NCI-H1105 treated with DMSO at 0.1 percent for 48 hours (cell line): ENCODE measurements around the gene PTPRD.

Experiments
- DNase-seq: peaks from one replicate; lab custom pipeline; 2025; lab: John Stamatoyannopoulos, UW

Gene PTPRD

GRCh38 chr9:8643896-8644295 is 1968.9 kb downstream of the PTPRD start:
- DNase-seq = no peak

GRCh38 chr9:8643464-8643863 is 1969.3 kb downstream of the PTPRD start:
- no peak for DNase-seq

- no peak for DNase-seq
Observed at GRCh38 chr9:8640761-8641160, 1972.0 kb downstream of the PTPRD start.

GRCh38 chr9:8637626-8638025 is 1975.2 kb downstream of the PTPRD start:
- DNase-seq = no peak

GRCh38 chr9:8633784-8634183 is 1979.0 kb downstream of the PTPRD start:
- DNase-seq = no peak

- no peak for DNase-seq
Observed at GRCh38 chr9:8632493-8632892, 1980.3 kb downstream of the PTPRD start.

GRCh38 chr9:8628791-8629190 is 1984.0 kb downstream of the PTPRD start:
- no peak for DNase-seq

- peak; percentile 72 for DNase-seq
Observed at GRCh38 chr9:8627976-8628679, 1984.7 kb downstream of the PTPRD start.

- DNase-seq = no peak
Observed at GRCh38 chr9:8622871-8623270, 1989.9 kb downstream of the PTPRD start.

GRCh38 chr9:8622222-8622802 is 1990.5 kb downstream of the PTPRD start:
- no peak for DNase-seq

- DNase-seq = no peak
Observed at GRCh38 chr9:8621416-8621815, 1991.4 kb downstream of the PTPRD start.

- no peak for DNase-seq
Observed at GRCh38 chr9:8616414-8616813, 1996.4 kb downstream of the PTPRD start.

- DNase-seq = no peak
Observed at GRCh38 chr9:8614926-8615440, 1997.8 kb downstream of the PTPRD start.

GRCh38 chr9:8613346-8613825 is 1999.4 kb downstream of the PTPRD start:
- DNase-seq = no peak

- DNase-seq = no peak
Observed at GRCh38 chr9:8611153-8611552, 2001.6 kb downstream of the PTPRD start.

GRCh38 chr9:8610256-8610655 is 2002.5 kb downstream of the PTPRD start:
- DNase-seq = no peak

GRCh38 chr9:8605096-8605495 is 2007.7 kb downstream of the PTPRD start:
- no peak for DNase-seq

- DNase-seq = no peak
Observed at GRCh38 chr9:8604201-8604600, 2008.6 kb downstream of the PTPRD start.

- DNase-seq = no peak
Observed at GRCh38 chr9:8600914-8601680, 2011.7 kb downstream of the PTPRD start.

GRCh38 chr9:8599937-8600336 is 2012.9 kb downstream of the PTPRD start:
- DNase-seq = no peak

GRCh38 chr9:8589476-8589875 is 2023.3 kb downstream of the PTPRD start:
- no peak for DNase-seq

GRCh38 chr9:8585036-8585435 is 2027.8 kb downstream of the PTPRD start:
- DNase-seq = no peak

- no peak for DNase-seq
Observed at GRCh38 chr9:8579661-8580060, 2033.1 kb downstream of the PTPRD start.
